LNCAP (cell line): ENCODE measurements around the gene WNK2.

ENCODE experiments used
- CTCF ChIP-seq: fragments of 450-650 bp; IDR thresholded peaks from 2 replicates; pipeline ENCODE4 v1.5.1; 2017; ENCODE audit warnings: mild to moderate bottlenecking

WNK2 gene

GRCh38 chr9:93189369-93190132 lies 5.6 kb downstream of the WNK2 start:
- no peak for TF ChIP-seq CTCF

DNA sequence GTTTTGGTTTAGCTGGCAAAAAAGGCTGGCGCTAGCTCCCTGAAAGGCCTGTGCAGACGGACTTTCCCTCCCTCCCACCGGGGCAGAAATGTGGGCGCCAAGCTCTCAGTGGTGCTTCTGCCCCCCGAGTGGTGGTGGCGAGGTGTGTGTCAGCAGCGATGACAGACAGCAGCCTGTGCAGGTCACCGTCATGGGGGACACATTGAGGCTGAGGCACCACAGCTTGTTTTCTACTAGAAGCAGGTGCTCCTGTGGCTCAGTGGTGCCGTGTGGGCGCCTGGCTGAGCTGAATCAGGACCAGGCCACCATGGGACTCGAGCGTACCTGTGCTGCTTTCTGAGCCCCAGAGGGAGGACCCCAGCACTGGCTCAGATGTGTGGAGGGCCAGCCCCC lies 6.2 kb downstream of the WNK2 start:
- TF ChIP-seq CTCF, result no peak

GRCh38 chr9:93190656-93191353 lies 6.9 kb downstream of the WNK2 start:
- no peak for TF ChIP-seq CTCF

- TF ChIP-seq CTCF, result no peak
Measured at GRCh38 chr9:93191354-93191660, 7.4 kb downstream of the WNK2 start.

- no peak for TF ChIP-seq CTCF
Measured at GRCh38 chr9:93192721-93193387, 8.9 kb downstream of the WNK2 start.

DNA sequence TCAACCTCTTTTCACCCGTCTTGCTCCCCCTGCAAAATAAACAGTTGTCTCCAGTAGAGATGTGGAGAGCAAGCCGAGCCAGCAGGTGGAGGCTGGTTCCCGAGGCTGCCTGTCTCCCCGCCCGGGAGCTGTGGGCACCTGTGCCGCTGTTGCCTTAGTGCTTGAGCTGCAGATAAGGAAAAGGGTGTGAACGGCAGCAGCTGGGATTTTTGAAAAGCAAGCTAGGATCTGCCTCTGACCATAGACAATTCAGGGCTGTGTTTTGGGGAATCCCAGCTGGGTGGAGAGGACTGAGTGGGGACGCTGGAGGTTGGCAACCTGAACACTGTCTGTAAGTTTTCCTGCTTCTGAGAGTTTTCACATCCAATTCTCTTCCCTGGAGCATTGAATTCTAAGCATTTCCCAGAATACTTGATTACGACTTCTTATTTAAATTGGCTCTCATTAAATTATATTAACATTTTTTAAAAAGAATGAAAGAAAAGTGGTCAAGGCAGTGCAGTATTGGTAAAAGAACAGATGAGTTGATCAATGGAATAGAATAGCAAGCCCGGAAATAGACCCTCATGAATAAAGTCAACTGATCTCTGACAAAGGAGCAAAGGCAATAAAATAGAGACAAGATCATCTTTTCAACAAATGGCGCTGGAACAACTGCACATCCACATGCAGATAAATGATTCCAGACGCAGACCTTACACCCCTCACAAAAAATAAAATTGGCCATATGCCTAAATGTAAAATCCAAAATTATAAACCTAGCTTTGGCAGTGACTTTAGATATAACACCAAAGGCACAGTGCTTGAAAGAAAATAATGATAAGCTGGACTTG lies 9.7 kb downstream of the WNK2 start:
- no peak for TF ChIP-seq CTCF

GRCh38 chr9:93194221-93194625 lies 10.3 kb downstream of the WNK2 start:
- no peak for TF ChIP-seq CTCF
